ENCODE results near the gene FAM13A.
A peak's percentile ranks its signal among the peaks of the same experiment; 100 is the strongest.

FAM13A gene

GRCh38 chr4:88880501-88881226 is 176.3 kb downstream of the FAM13A start (continued):
- TF ChIP-seq ZNF596 (tag by site-specific recombination; IDR thresholded peaks at IDR 0.05) (no peak), ZNF624 (tag by site-specific recombination; IDR thresholded peaks at IDR 0.05) (no peak), ZNF660 (tag by site-specific recombination; IDR thresholded peaks at IDR 0.05) (no peak), PRDM4 (tag by site-specific recombination; IDR thresholded peaks at IDR 0.05) (peak; percentile 100), ZBTB17 (tag by site-specific recombination; IDR thresholded peaks at IDR 0.05) (peak; percentile 64; the same call in 1 of the 2 replicates), PBX3 (CRISPR knock-in tag; IDR thresholded peaks at IDR 0.05) (no peak), ZNF785 (tag by site-specific recombination; IDR thresholded peaks at IDR 0.05) (no peak), ZEB2 (tag by site-specific recombination; IDR thresholded peaks at IDR 0.05) (no peak), EGR2 (tag by site-specific recombination; IDR thresholded peaks at IDR 0.05; ENCODE audit: low read depth) (no peak), ZIC2 (tag by site-specific recombination; IDR thresholded peaks at IDR 0.05) (no peak), ZFP69B (tag by site-specific recombination; IDR thresholded peaks at IDR 0.05) (no peak), AEBP2 (tag by site-specific recombination; IDR thresholded peaks at IDR 0.05; ENCODE audit: borderline replicate concordance) (no peak), ZNF580 (tag by site-specific recombination; IDR thresholded peaks at IDR 0.05) (peak; percentile 53; the same call in 1 of the 2 replicates), ZBTB48 (tag by site-specific recombination; IDR thresholded peaks at IDR 0.05) (peak; percentile 17; the same call in 1 of the 2 replicates), HOXA7 (CRISPR knock-in tag; IDR thresholded peaks at IDR 0.05; ENCODE audit: borderline replicate concordance) (no peak), ZNF677 (tag by site-specific recombination; IDR thresholded peaks at IDR 0.05) (no peak), ZNF488 (tag by site-specific recombination; IDR thresholded peaks at IDR 0.05) (no peak), TRIM28 (IDR thresholded peaks at IDR 0.05; ENCODE audit: borderline replicate concordance, low read length) (peak; percentile 62), ZBTB1 (tag by site-specific recombination; IDR thresholded peaks at IDR 0.05) (no peak), ZNF768 (tag by site-specific recombination; IDR thresholded peaks at IDR 0.05) (no peak), ZFHX2 (tag by site-specific recombination; conservative IDR thresholded peaks at IDR 0.05) (peak; percentile 15; the same call in 1 of the 2 replicates), BCL11B (tag by site-specific recombination; IDR thresholded peaks at IDR 0.05; ENCODE audit: low read depth) (no peak), PRDM2 (tag by site-specific recombination; IDR thresholded peaks at IDR 0.05; ENCODE audit: borderline replicate concordance) (no peak), ZNF513 (tag by site-specific recombination; IDR thresholded peaks at IDR 0.05) (no peak), ZNF354C (tag by site-specific recombination; IDR thresholded peaks at IDR 0.05; ENCODE audit: borderline replicate concordance, low read depth) (no peak), SP3 (tag by site-specific recombination; IDR thresholded peaks at IDR 0.05) (no peak)
